Fibroblast of lung (primary cell): ENCODE measurements around the gene BRD3.

ENCODE experiments used
- CTCF ChIP-seq, 2 donors: IDR thresholded peaks in 1 of 2; conservative IDR thresholded peaks in 1 of 2; 1 replicate in 1 of 2; 2 replicates in 1 of 2; pipeline ENCODE4 v1.5.1; 2011 to 2012; ENCODE audit warnings: low read length in 2 of 2, control low read depth in 1 of 2, inconsistent platforms in 1 of 2, low read depth in 1 of 2, mild to moderate bottlenecking in 1 of 2
- EZH2 ChIP-seq: IDR thresholded peaks from 2 replicates; pipeline ENCODE4 v1.5.1; 2012; ENCODE audit warnings: low read length, control low read depth, mild to moderate bottlenecking; ENCODE audit errors: missing control alignments

DNA sequence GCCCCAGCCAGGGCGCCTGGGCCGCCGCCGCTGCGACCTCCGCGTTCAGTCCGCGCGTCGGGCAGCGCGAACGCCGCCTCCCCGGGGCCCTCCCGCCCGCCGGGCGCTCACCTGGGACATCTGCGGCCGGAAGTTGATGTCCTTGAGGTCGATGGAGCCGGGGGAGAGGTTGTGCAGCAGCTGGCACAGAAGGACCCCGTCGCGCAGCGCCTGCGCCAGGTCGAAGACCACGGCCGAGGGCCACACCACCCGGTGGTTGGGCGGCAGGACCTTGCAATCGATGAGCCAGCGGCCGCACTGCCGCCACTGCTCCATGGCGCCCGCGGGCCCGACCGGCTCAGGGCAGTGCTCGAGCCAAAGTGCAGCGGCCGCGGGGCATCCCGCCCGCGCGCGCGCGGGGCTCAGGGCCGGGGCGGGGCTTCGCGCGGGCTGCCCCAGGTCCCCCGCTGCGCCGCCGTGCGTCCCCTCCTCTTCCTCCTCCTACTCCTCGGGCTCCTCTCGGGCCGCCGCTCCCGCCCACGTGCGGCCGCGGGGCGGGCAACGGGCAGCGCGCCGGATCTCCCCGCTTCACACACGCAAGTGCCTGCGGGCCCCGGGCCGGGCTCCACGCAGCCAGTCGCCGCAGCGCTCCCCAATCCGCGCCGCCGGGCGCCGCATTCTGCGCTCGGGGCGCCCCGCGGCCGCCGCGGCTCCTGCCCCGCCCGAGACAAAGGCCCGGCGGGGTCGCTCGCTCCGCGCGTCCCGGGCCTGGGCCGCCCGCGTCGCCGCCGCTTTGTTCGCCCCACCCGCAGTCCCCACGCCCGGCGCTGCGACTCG lies 75.7 kb downstream of the BRD3 start, which contains the start of gene VAV2:
- TF ChIP-seq CTCF (conservative IDR thresholded peaks at IDR 0.05 in 1 of 2, IDR thresholded peaks at IDR 0.05 in 1 of 2; ENCODE audit: low read depth in 1 of 2, low read length in 2 of 2) (no peak), EZH2 (no peak)
